ENCODE results near the gene CDH23.

The CDH23 gene

GRCh38 chr10:71569775-71570588, 173.3 kb downstream of the CDH23 start:
- H3K36me3 ChIP-seq (replicated peaks; ENCODE audit: insufficient read depth, low read length): no peaks in the 10 kb centered on the region
- H3K9ac ChIP-seq (ENCODE audit: low read length): no peak overlapping the region
- no peaks in the 10 kb centered on the region for H3K9me2 ChIP-seq (replicated peaks; ENCODE audit: insufficient read depth, low read length)
- H4K20me1 ChIP-seq (ENCODE audit: insufficient read depth, low read length): no peaks in the 10 kb centered on the region
- peak; percentile 64 for DNase-seq
- no peaks in the 10 kb centered on the region for H3K4me1 ChIP-seq (ENCODE audit: low read length)
- TF ChIP-seq, protein P1, sequence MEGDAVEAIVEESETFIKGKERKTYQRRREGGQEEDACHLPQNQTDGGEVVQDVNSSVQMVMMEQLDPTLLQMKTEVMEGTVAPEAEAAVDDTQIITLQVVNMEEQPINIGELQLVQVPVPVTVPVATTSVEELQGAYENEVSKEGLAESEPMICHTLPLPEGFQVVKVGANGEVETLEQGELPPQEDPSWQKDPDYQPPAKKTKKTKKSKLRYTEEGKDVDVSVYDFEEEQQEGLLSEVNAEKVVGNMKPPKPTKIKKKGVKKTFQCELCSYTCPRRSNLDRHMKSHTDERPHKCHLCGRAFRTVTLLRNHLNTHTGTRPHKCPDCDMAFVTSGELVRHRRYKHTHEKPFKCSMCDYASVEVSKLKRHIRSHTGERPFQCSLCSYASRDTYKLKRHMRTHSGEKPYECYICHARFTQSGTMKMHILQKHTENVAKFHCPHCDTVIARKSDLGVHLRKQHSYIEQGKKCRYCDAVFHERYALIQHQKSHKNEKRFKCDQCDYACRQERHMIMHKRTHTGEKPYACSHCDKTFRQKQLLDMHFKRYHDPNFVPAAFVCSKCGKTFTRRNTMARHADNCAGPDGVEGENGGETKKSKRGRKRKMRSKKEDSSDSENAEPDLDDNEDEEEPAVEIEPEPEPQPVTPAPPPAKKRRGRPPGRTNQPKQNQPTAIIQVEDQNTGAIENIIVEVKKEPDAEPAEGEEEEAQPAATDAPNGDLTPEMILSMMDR (IDR thresholded peaks at IDR 0.05; ENCODE audit: low read length): peak; percentile 78
- TF ChIP-seq EZH2phosphoT487 (IDR thresholded peaks at IDR 0.05; ENCODE audit: low read length): no peak
- H2AFZ ChIP-seq (ENCODE audit: low read length): no peak overlapping the region
- no peaks in the 10 kb centered on the region for H3K79me2 ChIP-seq (ENCODE audit: low read length)
- no peaks in the 10 kb centered on the region for H3K9me3 ChIP-seq (replicated peaks; ENCODE audit: insufficient read depth, low read length)
- H3K27me3 ChIP-seq (replicated peaks; ENCODE audit: insufficient read depth, low read length): peaks cover 67% of the 10 kb centered on the region
- H3K27ac ChIP-seq (ENCODE audit: low read length): no peak overlapping the region
- no peak overlapping the region for H3K4me2 ChIP-seq (ENCODE audit: low read depth, low read length)
- no peak overlapping the region for H3K4me3 ChIP-seq (ENCODE audit: low read length)
- H3F3A ChIP-seq (ENCODE audit: insufficient read depth, low read length): no peaks in the 10 kb centered on the region

- no peak overlapping the region for H3K4me3 ChIP-seq (ENCODE audit: low read length)
Observed at GRCh38 chr10:71571460-71572175, 174.9 kb downstream of the CDH23 start.

GRCh38 chr10:71572962-71573361, 176.2 kb downstream of the CDH23 start:
- Histone ChIP-seq H4K20me1 (ENCODE audit: insufficient read depth, low read length) (no peaks in the 10 kb centered on the region), H3K27me3 (replicated peaks; ENCODE audit: insufficient read depth, low read length) (peaks cover 69% of the 10 kb centered on the region), H3K4me2 (ENCODE audit: low read depth, low read length) (no peak overlapping the region), H3K4me1 (ENCODE audit: low read length) (no peaks in the 10 kb centered on the region), H3K9me3 (replicated peaks; ENCODE audit: insufficient read depth, low read length) (no peaks in the 10 kb centered on the region), H3K4me3 (ENCODE audit: low read length) (no peak overlapping the region), H2AFZ (ENCODE audit: low read length) (no peak overlapping the region), H3K27ac (ENCODE audit: low read length) (no peak overlapping the region), H3K36me3 (replicated peaks; ENCODE audit: insufficient read depth, low read length) (no peaks in the 10 kb centered on the region), H3F3A (ENCODE audit: insufficient read depth, low read length) (no peaks in the 10 kb centered on the region), H3K9me2 (replicated peaks; ENCODE audit: insufficient read depth, low read length) (no peaks in the 10 kb centered on the region), H3K79me2 (ENCODE audit: low read length) (no peaks in the 10 kb centered on the region), H3K9ac (ENCODE audit: low read length) (no peak overlapping the region)
- DNase-seq: no peak
- TF ChIP-seq, protein P1 (IDR thresholded peaks at IDR 0.05; ENCODE audit: low read length): no peak
- no peak for TF ChIP-seq EZH2 (optimal IDR thresholded peaks at IDR 0.05; ENCODE audit: low read depth, low read length)
- no peak for TF ChIP-seq EZH2phosphoT487 (IDR thresholded peaks at IDR 0.05; ENCODE audit: low read length)

More at GRCh38 chr10:71571460-71572175, 174.9 kb downstream of the CDH23 start:
- no peaks in the 10 kb centered on the region for H3F3A ChIP-seq (ENCODE audit: insufficient read depth, low read length)
- no peaks in the 10 kb centered on the region for H3K79me2 ChIP-seq (ENCODE audit: low read length)
- no peaks in the 10 kb centered on the region for H3K36me3 ChIP-seq (replicated peaks; ENCODE audit: insufficient read depth, low read length)
- no peaks in the 10 kb centered on the region for H3K9me2 ChIP-seq (replicated peaks; ENCODE audit: insufficient read depth, low read length)
- H3K4me1 ChIP-seq (ENCODE audit: low read length): no peaks in the 10 kb centered on the region
- TF ChIP-seq EZH2phosphoT487 (IDR thresholded peaks at IDR 0.05; ENCODE audit: low read length) (no peak), EZH2 (optimal IDR thresholded peaks at IDR 0.05; ENCODE audit: low read depth, low read length) (no peak)
- TF ChIP-seq, protein P1 (IDR thresholded peaks at IDR 0.05; ENCODE audit: low read length): no peak
- no peak overlapping the region for H2AFZ ChIP-seq (ENCODE audit: low read length)
- peaks cover 67% of the 10 kb centered on the region for H3K27me3 ChIP-seq (replicated peaks; ENCODE audit: insufficient read depth, low read length)
- H3K27ac ChIP-seq (ENCODE audit: low read length): no peak overlapping the region
- no peak for DNase-seq
- H3K9me3 ChIP-seq (replicated peaks; ENCODE audit: insufficient read depth, low read length): no peaks in the 10 kb centered on the region
- H3K9ac ChIP-seq (ENCODE audit: low read length): no peak overlapping the region
- H4K20me1 ChIP-seq (ENCODE audit: insufficient read depth, low read length): no peaks in the 10 kb centered on the region
- H3K4me2 ChIP-seq (ENCODE audit: low read depth, low read length): no peak overlapping the region

Measured in MM.1S (cell line).